PFSK-1 (cell line): ENCODE measurements around the gene PPM1A.

ENCODE experiments used
- FOXP2 ChIP-seq: optimal IDR thresholded peaks from 2 replicates; pipeline ENCODE3; 2011; ENCODE audit warnings: borderline replicate concordance, control low read depth, inconsistent platforms; ENCODE audit not compliant: insufficient read depth; ENCODE audit errors: extremely low read length, extremely low read depth
- POLR2AphosphoS5 ChIP-seq: IDR thresholded peaks from 2 replicates; pipeline ENCODE4 v1.6.1; 2012; ENCODE audit warnings: low read depth, mild to moderate bottlenecking, control low read depth, low read length, moderate library complexity
- SIN3A ChIP-seq: IDR thresholded peaks from 2 replicates; pipeline ENCODE4 v1.6.1; 2012; ENCODE audit warnings: mild to moderate bottlenecking, low read length, moderate library complexity, borderline replicate concordance; ENCODE audit not compliant: insufficient read depth
- TF ChIP-seq, protein P1 (sequence below), 2 experiments: IDR thresholded peaks; 2 replicates each; pipeline versions ENCODE4 v1.6.1 to v1.8.0; 2011 to 2012; ENCODE audit warnings: low read depth in 2 of 2, low read length in 2 of 2, control low read depth in 1 of 2, inconsistent platforms in 1 of 2, mild to moderate bottlenecking in 1 of 2, moderate library complexity in 1 of 2; ENCODE audit not compliant: insufficient read depth in 1 of 2

DNA sequence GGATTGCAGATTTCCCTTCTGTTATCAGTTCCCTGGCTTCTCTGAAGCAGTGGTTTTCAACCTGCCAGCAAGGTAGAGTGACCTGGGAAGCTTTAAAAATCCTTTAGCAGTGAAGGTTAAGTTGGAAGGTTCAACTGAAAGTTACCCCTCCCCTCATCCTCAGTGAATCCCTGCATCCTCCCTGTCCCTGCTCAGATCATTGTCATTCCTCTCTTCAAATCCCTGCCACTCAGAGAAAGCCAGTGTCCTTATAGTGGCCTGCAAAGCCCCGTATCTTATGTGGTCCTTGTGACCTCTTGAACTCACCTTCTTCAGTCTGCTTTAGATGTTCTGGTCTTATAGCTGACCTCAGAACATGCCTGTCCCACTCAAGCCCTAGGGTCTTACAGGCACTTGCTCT is 53.6 kb downstream of the PPM1A start:
- TF ChIP-seq, protein P1, sequence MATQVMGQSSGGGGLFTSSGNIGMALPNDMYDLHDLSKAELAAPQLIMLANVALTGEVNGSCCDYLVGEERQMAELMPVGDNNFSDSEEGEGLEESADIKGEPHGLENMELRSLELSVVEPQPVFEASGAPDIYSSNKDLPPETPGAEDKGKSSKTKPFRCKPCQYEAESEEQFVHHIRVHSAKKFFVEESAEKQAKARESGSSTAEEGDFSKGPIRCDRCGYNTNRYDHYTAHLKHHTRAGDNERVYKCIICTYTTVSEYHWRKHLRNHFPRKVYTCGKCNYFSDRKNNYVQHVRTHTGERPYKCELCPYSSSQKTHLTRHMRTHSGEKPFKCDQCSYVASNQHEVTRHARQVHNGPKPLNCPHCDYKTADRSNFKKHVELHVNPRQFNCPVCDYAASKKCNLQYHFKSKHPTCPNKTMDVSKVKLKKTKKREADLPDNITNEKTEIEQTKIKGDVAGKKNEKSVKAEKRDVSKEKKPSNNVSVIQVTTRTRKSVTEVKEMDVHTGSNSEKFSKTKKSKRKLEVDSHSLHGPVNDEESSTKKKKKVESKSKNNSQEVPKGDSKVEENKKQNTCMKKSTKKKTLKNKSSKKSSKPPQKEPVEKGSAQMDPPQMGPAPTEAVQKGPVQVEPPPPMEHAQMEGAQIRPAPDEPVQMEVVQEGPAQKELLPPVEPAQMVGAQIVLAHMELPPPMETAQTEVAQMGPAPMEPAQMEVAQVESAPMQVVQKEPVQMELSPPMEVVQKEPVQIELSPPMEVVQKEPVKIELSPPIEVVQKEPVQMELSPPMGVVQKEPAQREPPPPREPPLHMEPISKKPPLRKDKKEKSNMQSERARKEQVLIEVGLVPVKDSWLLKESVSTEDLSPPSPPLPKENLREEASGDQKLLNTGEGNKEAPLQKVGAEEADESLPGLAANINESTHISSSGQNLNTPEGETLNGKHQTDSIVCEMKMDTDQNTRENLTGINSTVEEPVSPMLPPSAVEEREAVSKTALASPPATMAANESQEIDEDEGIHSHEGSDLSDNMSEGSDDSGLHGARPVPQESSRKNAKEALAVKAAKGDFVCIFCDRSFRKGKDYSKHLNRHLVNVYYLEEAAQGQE (IDR thresholded peaks at IDR 0.05; ENCODE audit: insufficient read depth in 1 of 2, low read depth in 2 of 2, low read length in 2 of 2), result no peak
- TF ChIP-seq SIN3A (no peak), POLR2AphosphoS5 (no peak), FOXP2 (no peak)
